K562 treated with DMSO at 1 percent for 4 hours (cell line): Measurements from ENCODE around the gene NDUFB8. TPM values are rescaled to one million over a fixed set of nuclear protein-coding genes. Genes with fewer than 3 reads are reported as not detected.

Experiments used
- total RNA-seq: library from RNA; unstranded; fragments of 300-600 nt; gene quantifications from 2 replicates; pipeline ENCODE4 v1.2.3, GENCODE V29; 2022; ENCODE audit not compliant: insufficient read depth

The NDUFB8 gene
- total RNA-seq = 180 and 208 TPM in 2 replicates

GRCh38 chr10:100529475-100530298, at the start of gene NDUFB8:
Gene NDUFB8, minus strand, starts transcription at chr10:100529871. Its CDS starts 20 bp downstream, at chr10:100529851.

GRCh38 chr10:100535715-100536353, 6.2 kb upstream of the NDUFB8 start, which contains the start of gene HIF1AN:
Gene HIF1AN, plus strand, starts transcription at chr10:100535943. Its CDS starts 16 bp downstream, at chr10:100535959.

GRCh38 chr10:100519311-100520051, 10.2 kb downstream of the NDUFB8 start, which contains the start of gene SEC31B:
Gene SEC31B, minus strand, starts transcription at chr10:100519861. Its CDS starts 2,909 bp downstream, at chr10:100516952.

Other genes starting within 250 kb of the NDUFB8 start
- 25.1 and 31.5 TPM in 2 replicates for gene BLOC1S2, start 243.2 kb downstream of the NDUFB8 start, total RNA-seq
- gene PKD2L1, start 199.6 kb downstream of the NDUFB8 start, total RNA-seq = not detected in 2 replicates
- 132 and 190 TPM in 2 replicates for gene SCD, start 182.6 kb downstream of the NDUFB8 start, total RNA-seq
- not detected in 2 replicates for gene WNT8B, start 66.9 kb downstream of the NDUFB8 start, total RNA-seq
- gene SEC31B, start 10.0 kb downstream of the NDUFB8 start, total RNA-seq = 1.8 and 2.6 TPM in 2 replicates
- 2.4 and 2.9 TPM in 2 replicates for gene HIF1AN, start 6.1 kb upstream of the NDUFB8 start, total RNA-seq
- gene PAX2, start 215.7 kb upstream of the NDUFB8 start, total RNA-seq = not detected in 2 replicates